GM12891 (cell line): ENCODE measurements around the gene LGR6.

Experiments
- POLR2A ChIP-seq: IDR thresholded peaks from 2 replicates; pipeline ENCODE4 v1.6.1; 2011; ENCODE audit warnings: low read depth, low read length, control low read depth
- POLR2AphosphoS5 ChIP-seq: IDR thresholded peaks from 2 replicates; pipeline ENCODE4 v1.6.1; 2011; ENCODE audit warnings: low read depth, low read length, control low read depth
- SPI1 ChIP-seq: IDR thresholded peaks from 2 replicates; pipeline ENCODE4 v1.6.1; 2011; ENCODE audit warnings: low read depth, low read length, control low read depth
- TAF1 ChIP-seq: IDR thresholded peaks from 2 replicates; pipeline ENCODE4 v1.6.1; 2011; ENCODE audit warnings: low read depth, low read length, control low read depth

- no peak for TF ChIP-seq TAF1
- TF ChIP-seq POLR2A: no peak
- TF ChIP-seq POLR2AphosphoS5: no peak
- TF ChIP-seq SPI1: no peak
Observed at GRCh38 chr1:202234331-202235002, 40.9 kb downstream of the LGR6 start.
